GM19240 (cell line): ENCODE data around the gene APOE.
"Not testable (repeated sequence)": the region's sequence is repeated elsewhere in the genome, so short reads cannot be mapped to it uniquely, and the experiment has no call there.

ENCODE experiments used
- DNase-seq: peaks from one replicate; pipeline ENCODE4 v3.0.0; 2011; ENCODE audit warnings: low spot score; ENCODE audit not compliant: insufficient read length

The APOE gene

GRCh38 chr19:44908836-44909261, 3.3 kb downstream of the APOE start:
- no peak for DNase-seq

GRCh38 chr19:44909775-44910174, 4.2 kb downstream of the APOE start:
- no peak for DNase-seq

- not testable (repeated sequence) for DNase-seq
These were observed 6.3 kb downstream of the APOE start for GRCh38 chr19:44911896-44912295.

GRCh38 chr19:44912854-44913253, 7.3 kb downstream of the APOE start:
- no peak for DNase-seq

GRCh38 chr19:44913512-44914432, 8.2 kb downstream of the APOE start:
- DNase-seq: not testable (repeated sequence)

- peak; percentile 99 for DNase-seq
These were observed 9.0 kb downstream of the APOE start, which contains the start of gene APOC1 for GRCh38 chr19:44914433-44915206. Gene APOC1, plus strand, starts transcription at chr19:44914608. Its CDS starts 284 bp downstream, at chr19:44914892.

- no peak for DNase-seq
These were observed 18.7 kb downstream of the APOE start for GRCh38 chr19:44924243-44924725.

GRCh38 chr19:44925114-44925891, 19.7 kb downstream of the APOE start:
- no peak for DNase-seq

- not testable (repeated sequence) for DNase-seq
These were observed 20.9 kb downstream of the APOE start for GRCh38 chr19:44926245-44927077.

- no peak for DNase-seq
These were observed 22.1 kb downstream of the APOE start for GRCh38 chr19:44927746-44928145.

- no peak for DNase-seq
These were observed 24.5 kb downstream of the APOE start for GRCh38 chr19:44930088-44930487.

- DNase-seq: no peak
These were observed 25.9 kb downstream of the APOE start for GRCh38 chr19:44931541-44931940.

- no peak for DNase-seq
These were observed 34.1 kb downstream of the APOE start for GRCh38 chr19:44939668-44940067.

- DNase-seq: no peak
These were observed 36.5 kb downstream of the APOE start, which contains the start of gene APOC4 for GRCh38 chr19:44942067-44942571. Gene APOC4, plus strand, starts transcription at chr19:44942237. Its CDS starts 41 bp downstream, at chr19:44942278.

GRCh38 chr19:44943801-44944249, 38.2 kb downstream of the APOE start:
- DNase-seq: peak; percentile 75

GRCh38 chr19:44947041-44947581, 41.5 kb downstream of the APOE start:
- no peak for DNase-seq

- no peak for DNase-seq
These were observed 42.6 kb downstream of the APOE start for GRCh38 chr19:44948237-44948636.

- DNase-seq: no peak
These were observed 43.3 kb downstream of the APOE start for GRCh38 chr19:44948763-44949374.

GRCh38 chr19:44949550-44949949, 44.0 kb downstream of the APOE start:
- DNase-seq: no peak
